GM18511 (cell line): Measurements from ENCODE around the gene JPH4.
"Not testable (repeated sequence)": the region's sequence is repeated elsewhere in the genome, so short reads cannot be mapped to it uniquely, and the experiment has no call there.

Experiments
- ATAC-seq: cut with Tn5 transposase; IDR thresholded peaks from one replicate; pipeline ENCODE4 v1.9.1; 2021; ENCODE audit warnings: mild to moderate bottlenecking, moderate library complexity; ENCODE audit not compliant: unreplicated experiment

JPH4 gene

DNA sequence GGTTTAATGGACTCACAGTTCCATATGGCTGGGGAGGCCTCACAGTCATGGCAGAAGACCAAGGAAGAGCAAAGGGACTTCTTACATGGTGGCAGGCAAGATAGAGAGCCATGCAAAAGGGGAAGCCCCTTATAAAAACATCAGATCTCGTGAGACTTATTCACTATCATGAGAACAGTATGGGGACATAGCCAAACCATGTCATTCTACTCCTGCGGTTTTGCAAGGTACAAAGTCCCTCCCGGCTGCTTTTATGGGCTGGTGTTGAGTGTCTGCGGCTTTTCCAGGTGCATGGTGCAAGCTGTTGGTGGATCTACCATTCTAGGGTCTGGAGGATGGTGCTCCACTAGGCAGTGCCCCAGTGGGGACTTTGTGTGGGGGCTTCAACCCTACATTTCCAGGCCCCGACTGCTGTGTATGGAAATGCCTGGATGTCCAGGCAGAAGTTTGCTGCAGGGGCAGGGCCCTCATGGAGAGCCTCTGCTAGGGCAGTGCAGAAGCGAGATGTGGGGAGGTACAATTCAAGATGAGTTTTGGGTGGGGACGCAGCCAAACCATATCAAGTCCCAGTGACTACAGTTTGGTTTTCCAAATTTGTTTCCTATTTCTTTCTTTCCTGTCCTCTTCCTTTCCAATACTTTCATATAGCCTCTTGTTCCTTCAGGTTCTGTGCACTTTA, 31.0 kb upstream of the JPH4 start:
- ATAC-seq: not testable (repeated sequence)

DNA sequence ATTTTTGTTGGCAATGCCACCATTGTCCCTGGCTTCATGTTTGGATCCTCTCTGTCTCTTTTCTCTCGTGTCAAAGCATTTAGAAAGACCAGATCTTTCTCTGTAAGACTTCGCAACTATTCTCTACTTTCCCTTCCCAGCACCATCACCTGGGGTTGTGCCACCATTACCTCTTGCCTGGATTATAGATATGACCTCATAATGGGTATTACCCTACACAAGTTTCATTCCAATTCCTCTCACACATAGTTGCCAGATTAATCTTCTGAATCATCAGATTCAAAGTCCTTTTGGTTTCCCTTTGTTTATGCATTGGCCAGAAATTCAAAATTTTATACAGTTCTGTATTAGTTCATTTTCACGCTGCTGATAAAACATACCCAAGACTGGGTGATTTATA, 30.4 kb upstream of the JPH4 start:
- no peak for ATAC-seq

DNA sequence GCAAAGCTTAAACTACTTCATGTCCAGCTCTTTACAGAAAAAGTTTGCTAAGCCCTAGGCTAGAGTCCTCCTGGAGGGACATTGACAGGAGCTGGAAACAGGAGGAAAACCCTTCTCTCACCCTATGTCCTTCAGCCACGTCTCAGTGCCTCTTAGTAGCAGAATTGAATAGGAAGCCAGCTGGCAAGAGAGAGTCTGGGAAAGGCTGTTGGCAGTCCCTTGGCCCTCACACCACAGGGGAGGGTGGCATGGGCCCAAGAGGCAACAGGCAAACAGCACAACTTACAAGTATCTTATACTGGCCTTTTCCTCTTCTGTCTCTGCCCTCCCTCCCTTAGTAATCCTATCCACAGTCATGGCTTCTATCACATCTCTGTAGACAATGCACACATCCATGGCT, 29.9 kb upstream of the JPH4 start:
- no peak for ATAC-seq

DNA sequence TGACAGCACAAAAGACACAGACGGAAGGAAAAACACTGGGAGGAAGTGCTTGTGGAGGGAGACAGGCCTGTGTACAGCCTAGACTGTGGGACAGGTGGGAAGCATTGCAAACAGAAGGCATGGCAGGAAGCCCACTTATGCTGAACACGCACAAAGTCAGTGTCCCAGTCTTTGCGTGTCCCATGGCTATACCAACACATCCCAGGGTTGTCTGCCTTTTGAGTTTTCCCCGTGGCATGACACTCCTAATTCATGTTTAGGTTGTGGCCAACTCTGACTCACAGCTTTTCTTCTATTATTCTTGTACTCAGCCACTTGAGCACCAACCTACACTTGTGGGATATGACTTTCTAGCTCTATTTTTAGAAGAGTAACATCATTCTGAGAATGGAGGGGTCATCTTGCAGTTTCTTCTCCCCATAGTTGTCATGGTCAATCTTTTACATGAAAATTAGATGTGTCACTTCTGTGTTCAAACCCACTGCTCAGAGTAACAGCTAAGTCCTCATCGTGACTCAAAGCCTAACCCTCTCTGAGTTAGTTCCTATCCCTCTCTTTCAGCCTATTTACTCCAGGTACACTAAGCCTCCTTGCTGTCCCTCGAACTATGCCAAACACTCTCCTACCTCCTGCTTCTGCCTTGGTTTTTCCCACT, 27.5 kb upstream of the JPH4 start:
- peak; percentile 83 for ATAC-seq

DNA sequence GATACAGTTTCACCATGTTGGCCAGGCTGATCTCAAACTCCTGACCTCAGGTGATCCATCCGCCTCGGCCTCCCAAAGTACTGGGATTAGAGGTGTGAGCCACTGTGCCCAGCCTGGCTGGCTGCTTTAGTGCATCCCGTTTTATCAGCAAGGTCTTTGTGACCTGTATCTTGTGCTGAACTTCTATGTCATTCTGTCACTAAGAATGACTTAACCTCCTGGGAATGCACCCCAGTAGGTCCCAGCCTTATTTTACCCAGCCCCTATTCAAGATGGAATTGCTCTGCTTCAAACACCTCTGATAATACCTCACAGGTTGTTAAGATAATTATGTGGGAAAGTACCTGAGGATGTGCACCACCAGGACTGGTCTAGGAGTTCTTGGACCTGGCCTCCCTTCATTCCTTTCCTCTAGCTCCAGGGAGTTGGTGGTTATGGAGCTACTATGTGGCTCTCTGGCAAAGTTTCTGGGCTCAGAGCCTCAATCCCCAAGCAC, 26.1 kb upstream of the JPH4 start:
- no peak for ATAC-seq

DNA sequence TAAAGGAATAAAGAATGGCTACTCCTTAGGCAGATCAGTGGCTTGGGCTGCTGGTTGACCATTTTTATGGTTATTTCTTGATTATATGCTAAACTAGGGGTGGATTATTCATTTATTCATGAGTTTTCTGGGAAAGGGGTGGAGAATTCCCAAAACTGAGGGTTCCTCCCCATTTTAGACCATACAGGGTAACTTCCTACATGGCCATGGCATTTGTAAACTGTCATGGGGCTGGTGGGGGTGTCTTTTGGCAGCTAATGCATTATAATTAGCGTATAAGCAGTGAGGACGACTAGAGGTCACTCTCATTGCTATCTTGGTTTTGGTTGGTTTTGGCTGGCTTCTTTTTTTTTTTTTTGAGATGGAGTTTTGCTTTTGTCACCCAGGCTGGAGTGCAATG, 25.6 kb upstream of the JPH4 start:
- ATAC-seq: no peak

DNA sequence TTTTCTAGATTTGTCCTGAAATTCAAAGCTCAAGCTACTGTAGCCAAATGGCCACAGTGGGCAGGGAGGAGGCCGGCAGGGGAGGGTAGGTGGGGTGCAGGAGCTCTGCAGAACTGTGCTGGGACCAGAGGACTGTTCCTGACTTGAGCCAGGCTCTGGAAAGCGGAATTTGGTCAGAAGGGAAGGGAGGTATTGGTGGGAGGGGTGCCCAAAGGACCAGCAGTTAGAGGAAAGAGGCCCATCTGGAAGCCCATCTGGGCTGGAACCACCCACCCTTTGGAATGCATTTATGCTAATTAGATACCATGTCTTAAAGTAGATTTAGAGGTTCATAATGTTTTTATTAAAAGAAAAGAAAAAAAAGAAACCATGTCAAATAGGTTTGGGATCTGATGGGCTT, 24.5 kb upstream of the JPH4 start:
- ATAC-seq: no peak

DNA sequence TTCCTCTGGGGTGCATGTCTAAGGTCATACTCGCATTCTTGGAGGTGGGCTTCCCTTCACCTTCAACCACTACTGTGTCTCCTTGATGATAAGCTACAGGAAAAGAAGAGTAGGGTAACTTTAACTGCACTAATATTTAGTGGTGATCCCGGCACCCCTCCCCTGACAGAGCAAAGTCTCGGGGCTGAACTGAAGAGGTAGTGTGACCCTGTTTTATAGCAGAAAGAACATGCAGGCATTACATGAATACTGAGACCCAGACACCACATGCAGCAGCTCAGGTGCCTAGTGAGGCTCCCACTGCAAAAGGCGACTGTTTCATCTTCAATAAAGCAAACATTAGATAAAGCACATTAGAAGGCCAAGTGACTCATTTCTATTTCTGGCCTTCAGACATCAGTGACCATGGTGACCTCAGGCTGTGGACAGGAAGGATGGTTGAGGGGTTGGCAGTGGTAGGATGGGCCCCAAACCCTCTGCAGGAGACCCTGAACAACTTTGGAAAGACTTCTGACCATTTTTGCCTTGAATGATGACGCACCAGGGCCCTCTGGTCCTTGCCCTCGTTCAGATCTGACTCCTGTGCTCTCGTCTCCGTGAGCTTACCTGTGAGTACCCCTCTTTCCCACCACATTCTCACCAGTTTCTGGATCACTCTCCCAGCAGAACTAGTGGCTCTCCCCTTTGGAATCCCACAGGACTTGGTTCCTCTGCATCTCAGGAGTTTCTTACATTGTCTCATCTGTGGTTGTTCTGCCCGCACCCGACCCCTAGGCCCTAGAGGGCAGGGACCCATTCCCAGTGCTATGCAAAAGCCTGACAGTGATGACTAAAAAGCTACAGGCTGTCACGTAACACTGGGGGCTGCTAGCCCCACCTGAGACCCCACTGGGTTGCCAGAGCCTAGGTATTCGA, 23.8 kb upstream of the JPH4 start:
- ATAC-seq: no peak

DNA sequence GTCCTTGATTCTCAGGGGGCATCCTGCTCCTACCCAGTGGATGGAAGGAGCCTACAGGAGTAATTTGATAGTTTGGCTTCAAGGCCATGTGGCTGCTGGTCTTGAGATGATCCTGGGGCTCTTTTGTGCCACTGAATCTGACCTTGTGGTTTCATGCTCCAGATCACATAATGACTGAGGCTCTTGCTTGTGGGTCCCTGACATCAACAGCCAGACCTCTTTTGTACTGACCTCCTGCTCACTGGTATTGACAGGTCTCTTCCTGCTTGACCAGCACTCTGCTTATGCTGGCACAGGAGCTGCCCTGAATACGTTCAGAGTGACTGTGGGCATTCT, 23.2 kb upstream of the JPH4 start:
- no peak for ATAC-seq

DNA sequence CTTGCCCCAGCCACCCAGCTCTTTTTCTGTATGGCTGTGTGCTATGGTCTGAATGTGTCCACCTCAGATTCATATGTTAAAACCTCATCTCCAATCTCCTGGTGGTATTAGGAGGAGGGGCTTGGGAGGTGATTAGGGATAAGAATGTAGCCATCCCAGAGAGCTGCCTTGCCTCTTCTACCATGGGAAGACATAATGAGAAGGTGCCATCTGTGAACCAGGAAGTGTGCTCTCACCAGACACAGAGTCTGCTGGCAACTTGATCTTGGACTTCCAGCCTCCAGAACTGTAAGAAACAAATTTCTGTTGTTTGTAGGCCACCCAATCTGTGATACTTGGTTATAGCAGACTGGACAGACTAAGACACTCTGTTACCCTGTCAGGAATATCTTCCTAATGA, 22.8 kb upstream of the JPH4 start:
- ATAC-seq: no peak

DNA sequence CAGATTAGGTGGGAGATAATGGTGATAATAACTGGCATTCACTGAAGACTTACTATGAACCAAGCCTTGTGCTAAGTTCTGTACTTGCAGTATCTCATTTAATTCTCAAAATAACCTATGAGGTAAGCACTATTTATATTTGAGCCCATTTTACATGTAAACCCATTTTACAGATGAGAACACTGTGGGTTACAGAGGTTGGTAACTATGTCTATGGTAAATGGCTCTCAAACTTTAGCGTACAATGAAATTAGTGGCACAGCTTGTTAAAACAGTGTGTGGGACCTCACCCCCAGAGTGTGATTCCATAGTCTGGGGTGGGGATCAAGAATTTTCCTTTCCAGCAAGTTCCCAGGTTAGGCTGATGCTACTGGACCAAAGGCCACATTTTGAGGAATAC, 22.2 kb upstream of the JPH4 start:
- no peak for ATAC-seq

DNA sequence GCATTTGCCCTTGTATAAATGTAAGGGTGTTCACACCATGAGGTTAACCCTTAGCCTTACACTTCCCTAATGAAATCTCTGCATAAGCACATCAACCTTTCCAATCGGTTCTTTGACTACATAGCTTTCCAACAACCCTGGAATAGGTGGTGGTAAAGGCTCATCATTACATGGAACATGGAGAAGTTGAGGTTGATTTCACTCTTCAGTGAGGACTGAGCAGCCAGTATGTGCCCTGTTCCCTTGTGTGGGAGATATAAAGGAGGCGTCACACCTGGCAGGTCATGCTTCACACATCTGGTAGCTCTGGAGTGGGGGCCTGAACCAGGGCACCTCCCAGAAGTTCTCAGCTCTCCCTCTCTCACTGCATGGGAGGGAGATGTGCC, 21.7 kb upstream of the JPH4 start:
- ATAC-seq: no peak

DNA sequence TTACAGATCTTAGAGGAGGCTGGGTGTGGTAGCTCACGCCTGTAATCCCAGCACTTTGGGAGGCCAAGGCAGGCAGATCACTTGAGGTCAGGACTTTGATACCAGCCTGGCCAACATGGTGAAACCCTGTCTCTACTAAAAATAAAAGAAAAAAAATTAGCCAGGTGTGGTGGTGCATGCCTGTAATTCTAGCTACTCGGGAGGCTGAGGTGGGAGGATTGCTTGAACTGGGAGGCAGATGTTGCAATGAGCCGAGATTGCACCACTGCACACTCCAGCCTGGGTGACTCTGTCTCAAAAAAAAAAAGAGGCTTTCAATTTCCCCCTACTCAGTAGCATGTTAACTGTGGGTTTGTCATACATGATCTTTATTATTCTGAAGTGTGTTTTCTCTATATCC, 15.6 kb upstream of the JPH4 start:
- not testable (repeated sequence) for ATAC-seq

DNA sequence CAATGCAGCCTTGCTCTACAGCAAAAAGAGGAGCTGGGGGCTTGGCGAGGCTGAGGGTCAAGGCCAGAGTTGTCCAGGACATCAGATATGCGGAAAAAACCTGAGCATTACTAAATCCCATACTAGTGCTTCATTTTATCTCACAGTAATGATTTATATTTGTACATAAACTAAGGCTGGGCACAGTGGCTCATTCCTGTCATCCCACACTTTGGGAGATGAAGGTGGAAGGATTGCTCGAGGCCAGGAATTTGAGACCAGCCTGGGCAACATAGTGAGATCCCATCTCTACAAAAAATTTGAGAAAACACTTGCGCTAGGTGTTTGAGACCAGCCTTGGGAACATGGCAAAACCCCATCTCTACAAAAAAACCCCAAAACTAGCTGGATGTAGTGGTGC, 11.6 kb upstream of the JPH4 start:
- no peak for ATAC-seq

DNA sequence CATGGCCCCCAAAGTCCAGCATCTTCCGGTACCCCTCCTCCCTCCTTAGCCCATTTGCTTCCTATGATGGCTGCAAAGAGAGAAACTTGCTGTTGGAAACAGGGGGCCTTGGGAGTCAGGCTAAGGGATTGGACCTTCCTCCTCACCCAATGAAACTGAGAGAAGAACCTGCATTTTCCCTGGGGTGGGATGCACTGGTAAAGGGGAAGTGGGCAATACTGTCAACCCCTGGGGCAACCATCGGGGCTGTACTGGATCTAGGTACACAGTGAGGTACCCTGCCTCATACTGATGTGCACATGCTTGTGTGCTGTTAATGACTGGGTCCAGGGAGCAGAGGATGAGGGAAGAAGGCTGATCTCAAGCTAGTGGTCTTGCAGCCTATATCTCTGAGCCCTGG, 11.0 kb upstream of the JPH4 start:
- peak; percentile 16 for ATAC-seq

DNA sequence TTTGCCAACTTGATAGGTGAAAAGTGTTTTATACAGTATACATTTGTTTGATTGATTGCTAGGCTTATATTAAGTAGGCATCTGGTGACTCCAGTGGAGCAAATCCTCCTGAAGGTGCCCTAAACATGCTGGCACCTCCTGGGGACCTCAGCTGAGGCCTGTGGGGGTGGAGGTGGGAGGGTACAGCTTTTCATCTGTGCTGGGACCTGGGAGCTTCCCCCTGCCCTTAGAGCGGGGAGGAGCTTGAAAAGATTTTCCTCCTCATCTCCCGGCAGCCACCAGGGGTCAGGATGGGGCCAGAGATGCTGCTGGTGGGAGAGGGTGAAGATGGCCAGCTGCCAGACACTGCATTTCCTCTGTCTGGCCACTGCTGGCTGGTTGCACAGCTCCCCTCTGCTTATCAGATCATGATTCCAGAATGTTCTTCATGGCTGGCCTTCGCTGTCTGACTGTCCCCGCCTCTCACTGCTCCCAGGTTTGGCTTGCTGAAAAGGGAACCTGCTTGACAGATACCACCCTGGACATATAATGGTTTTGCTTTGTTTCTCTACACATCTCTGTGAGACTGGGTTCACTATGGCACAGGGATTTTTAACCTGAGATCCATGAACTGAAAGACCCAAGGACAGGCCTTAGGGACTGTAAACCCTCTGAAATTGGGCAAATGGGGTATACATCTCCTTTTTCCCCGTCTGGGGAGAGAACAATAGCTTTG, 10.5 kb upstream of the JPH4 start:
- peak; percentile 100 for ATAC-seq

DNA sequence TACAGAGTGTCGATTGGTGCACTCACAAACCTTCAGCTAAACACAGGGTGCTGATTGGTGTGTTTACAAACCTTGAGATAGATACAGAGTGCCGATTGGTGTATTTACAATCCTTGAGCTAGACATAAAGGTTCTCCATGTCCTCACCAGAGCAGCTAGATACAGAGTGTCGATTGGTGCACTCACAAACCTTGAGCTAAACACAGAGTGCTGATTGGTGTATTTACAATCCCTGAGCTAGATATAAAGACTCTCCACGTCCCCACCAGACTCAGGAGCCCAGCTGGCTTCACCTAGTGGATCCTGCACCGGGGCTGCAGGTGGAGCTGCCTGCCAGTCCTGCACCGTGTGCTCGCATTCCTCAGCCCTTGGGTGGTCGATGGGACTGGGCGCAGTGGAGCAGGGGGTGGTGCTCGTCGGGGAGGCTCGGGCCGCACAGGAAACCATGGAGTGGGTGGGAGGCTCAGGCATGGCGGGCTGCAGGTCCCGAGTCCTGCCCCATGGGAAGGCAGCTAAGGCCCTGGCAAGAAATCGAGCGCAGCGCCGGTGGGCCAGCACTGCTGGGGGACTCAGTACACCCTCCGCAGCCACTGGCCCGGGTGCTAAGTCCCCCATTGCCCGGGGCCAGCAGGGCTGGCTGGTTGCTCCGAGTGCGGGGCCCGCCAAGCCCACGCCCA, 6.1 kb upstream of the JPH4 start:
- ATAC-seq: not testable (repeated sequence)

DNA sequence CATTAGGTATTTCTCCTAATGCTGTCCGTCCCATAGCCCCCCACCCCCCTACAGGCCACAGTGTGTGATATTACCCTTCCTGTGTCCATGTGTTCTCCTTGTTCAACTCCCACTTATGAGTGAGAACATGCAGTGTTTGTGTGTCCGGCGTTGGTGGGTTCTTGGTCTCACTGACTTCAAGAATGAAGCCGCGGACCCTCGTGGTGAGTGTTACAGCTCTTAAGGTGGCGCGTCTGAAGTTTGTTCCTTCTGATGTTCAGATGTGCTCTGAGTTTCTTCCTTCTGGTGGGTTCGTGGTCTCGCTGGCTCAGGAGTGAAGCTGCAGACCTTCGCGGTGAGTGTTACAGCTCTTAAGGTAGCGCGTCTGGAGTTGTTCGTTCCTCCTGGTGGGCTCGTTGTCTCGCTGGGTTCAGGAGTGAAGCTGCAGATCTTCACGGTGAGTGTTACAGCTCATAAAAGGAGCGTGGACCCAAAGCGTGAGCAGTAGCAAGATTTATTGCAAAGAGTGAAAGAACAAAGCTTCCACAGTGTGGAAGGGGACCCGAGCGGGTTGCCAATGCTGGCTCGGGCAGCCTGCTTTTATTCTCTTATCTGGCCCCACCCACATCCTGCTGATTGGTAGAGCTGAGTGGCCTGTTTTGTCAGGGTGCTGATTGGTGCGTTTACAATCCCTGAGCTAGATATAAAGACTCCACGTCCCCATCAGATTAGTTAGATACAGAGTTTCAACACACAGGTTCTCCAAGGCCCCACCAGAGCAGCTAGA, 5.4 kb upstream of the JPH4 start:
- not testable (repeated sequence) for ATAC-seq

DNA sequence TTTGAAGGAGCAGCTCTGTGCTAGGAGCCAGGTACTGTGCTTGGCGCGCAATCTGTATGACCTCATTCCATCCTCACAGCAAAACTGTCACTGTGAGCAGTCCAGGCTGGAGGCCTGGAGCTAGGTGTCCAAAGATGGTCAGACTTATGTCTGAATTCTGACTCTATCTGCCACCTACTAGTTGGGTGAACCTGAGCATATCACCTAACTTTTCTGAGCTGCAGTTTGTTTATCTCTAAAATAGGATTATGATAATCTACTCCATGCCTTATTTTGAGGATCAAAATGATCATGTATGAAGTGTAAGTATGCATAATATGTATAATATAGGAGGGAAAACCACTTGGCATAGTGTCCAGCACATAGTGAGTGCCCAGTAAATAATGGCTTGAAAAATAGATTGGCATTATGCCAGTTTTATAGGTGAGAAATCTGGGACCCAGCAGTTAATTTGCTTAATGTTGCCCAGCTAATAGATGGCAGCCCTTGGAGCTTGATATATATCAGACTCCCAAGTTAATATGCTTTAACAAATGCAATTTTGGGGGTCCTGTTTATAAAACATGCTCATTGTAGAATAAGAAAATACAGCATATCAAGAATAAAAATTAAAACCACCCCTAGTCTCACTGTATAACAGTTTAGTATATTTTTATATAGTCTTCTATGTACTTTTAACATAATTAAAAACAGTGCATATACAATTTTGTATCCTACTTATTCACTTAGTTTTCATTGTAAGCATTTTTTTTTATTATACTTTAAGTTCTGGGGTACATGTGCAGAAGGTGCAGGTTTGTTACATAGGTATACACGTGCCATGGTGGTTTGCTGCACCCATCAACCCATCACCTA, 4.5 kb upstream of the JPH4 start:
- no peak for ATAC-seq
